Right atrium auricular region (tissue), 2 donors: ENCODE data around the gene SPOCK1. TPM values are rescaled to one million over a fixed set of nuclear protein-coding genes. Genes with fewer than 3 reads are reported as not detected.
"Not testable (repeated sequence)": the region's sequence is repeated elsewhere in the genome, so short reads cannot be mapped to it uniquely, and the experiment has no call there.

ENCODE experiments used
- DNase-seq: peaks from one replicate; pipeline ENCODE4 v3.0.0-alpha.2; 2019; ENCODE audit warnings: low spot score
- H3K27ac ChIP-seq, 2 donors: fragments of 200-600 bp; sonication (generic); 1 replicate in 1 of 2; 2 replicates in 1 of 2; pipeline ENCODE4 v1.5.1; 2016 to 2019
- H3K27me3 ChIP-seq, 2 donors: fragments of 200-600 bp; sonication (generic); one replicate each; pipeline versions ENCODE4 v1.5.1 to v1.6.0; 2017 to 2019
- H3K36me3 ChIP-seq: fragments of 200-600 bp; sonication (generic); one replicate; pipeline ENCODE4 v1.5.1; 2016
- H3K4me1 ChIP-seq, 2 donors: fragments of 200-600 bp; sonication (generic); one replicate each; pipeline versions ENCODE4 v1.5.1 to v1.6.0; 2017 to 2019
- H3K4me3 ChIP-seq, 2 donors: fragments of 200-600 bp; sonication (generic); 1 replicate in 1 of 2; 2 replicates in 1 of 2; pipeline ENCODE4 v1.5.1; 2017 to 2019; ENCODE audit warnings: mild to moderate bottlenecking in 1 of 2, moderate library complexity in 1 of 2
- H3K9me3 ChIP-seq, 2 donors: fragments of 200-600 bp; sonication (generic); one replicate each; pipeline ENCODE4 v1.5.1; 2019
- total RNA-seq, 2 donors: library from RNA; depleted of rRNA; stranded (reverse); fragments of >200 nt; gene quantifications; one replicate each; pipeline ENCODE4 v1.1.0, GENCODE V29; 2016
- TF ChIP-seq, protein P1 (sequence below), 2 donors: fragments of 200-600 bp; sonication (generic); IDR thresholded peaks; one replicate each; pipeline ENCODE4 v1.5.1; 2019; ENCODE audit warnings: antibody characterized with exemption in 2 of 2

The SPOCK1 gene
- total RNA-seq, 2 donors from 2014 or later: 59.8 to 84.5 TPM

DNA sequence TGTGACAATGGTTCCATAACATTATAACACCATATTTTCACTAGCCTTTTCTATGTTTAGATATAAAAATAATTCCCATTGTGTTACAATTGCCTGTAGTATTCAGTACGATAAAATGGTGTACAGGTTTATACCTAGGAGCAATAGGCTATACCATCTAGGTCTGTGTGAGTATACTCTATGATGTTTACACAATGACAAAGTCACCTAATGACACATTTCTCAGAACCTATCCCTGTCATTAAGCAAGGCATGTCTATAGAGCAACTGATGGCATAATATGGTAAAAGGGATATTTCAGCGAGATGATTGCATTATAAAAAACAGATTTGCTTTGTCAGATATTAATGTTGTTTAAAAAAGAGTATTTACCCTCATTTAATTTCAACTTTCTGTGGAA is 517.2 kb downstream of the SPOCK1 start:
- peaks cover 0 to 27% of the 10 kb centered on the region in 2 donors for H3K4me1 ChIP-seq
- peaks cover 12% of the 10 kb centered on the region for H3K36me3 ChIP-seq

DNA sequence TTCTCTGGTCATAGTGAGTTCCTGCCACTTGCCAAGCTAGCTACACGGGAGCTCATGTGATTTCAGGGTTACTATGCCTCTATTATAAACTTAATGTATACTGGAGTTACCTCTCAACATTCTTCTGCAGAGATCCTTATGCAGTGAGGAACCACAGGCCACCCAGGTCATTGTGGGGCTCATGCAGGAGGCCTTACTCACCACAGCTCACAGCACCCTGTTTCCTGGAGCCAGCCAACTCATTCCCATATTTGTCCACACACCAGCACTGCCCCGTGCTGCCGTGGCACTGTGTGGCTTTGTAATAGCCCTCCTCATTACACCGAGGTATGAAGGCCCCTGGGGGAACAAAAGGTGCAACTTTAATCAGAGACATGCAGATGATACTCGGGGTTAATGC is 520.0 kb downstream of the SPOCK1 start:
- Histone ChIP-seq H3K36me3 (peaks cover 12% of the 10 kb centered on the region), H3K27ac (no peak overlapping the region), H3K4me1 (peaks cover 0 to 4% of the 10 kb centered on the region in 2 donors), H3K27me3 (no peaks in the 10 kb centered on the region), H3K4me3 (no peak overlapping the region), H3K9me3 (no peaks in the 10 kb centered on the region)
- no peak for DNase-seq
- TF ChIP-seq, protein P1, sequence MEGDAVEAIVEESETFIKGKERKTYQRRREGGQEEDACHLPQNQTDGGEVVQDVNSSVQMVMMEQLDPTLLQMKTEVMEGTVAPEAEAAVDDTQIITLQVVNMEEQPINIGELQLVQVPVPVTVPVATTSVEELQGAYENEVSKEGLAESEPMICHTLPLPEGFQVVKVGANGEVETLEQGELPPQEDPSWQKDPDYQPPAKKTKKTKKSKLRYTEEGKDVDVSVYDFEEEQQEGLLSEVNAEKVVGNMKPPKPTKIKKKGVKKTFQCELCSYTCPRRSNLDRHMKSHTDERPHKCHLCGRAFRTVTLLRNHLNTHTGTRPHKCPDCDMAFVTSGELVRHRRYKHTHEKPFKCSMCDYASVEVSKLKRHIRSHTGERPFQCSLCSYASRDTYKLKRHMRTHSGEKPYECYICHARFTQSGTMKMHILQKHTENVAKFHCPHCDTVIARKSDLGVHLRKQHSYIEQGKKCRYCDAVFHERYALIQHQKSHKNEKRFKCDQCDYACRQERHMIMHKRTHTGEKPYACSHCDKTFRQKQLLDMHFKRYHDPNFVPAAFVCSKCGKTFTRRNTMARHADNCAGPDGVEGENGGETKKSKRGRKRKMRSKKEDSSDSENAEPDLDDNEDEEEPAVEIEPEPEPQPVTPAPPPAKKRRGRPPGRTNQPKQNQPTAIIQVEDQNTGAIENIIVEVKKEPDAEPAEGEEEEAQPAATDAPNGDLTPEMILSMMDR (IDR thresholded peaks at IDR 0.05): no peak

More for the DNA sequence above, 517.2 kb downstream of the SPOCK1 start:
- Histone ChIP-seq H3K9me3 (no peaks in the 10 kb centered on the region), H3K27ac (no peak overlapping the region), H3K4me3 (no peak overlapping the region), H3K27me3 (no peaks in the 10 kb centered on the region)
- TF ChIP-seq, protein P1 (IDR thresholded peaks at IDR 0.05): no peak
- no peak for DNase-seq

- H3K27me3 ChIP-seq: no peaks in the 10 kb centered on the region
- H3K27ac ChIP-seq: no peak overlapping the region
- no peak overlapping the region for H3K4me3 ChIP-seq
- peaks cover 0 to 11% of the 10 kb centered on the region in 2 donors for H3K9me3 ChIP-seq
- H3K36me3 ChIP-seq: no peaks in the 10 kb centered on the region
- DNase-seq: no peak
- H3K4me1 ChIP-seq: no peaks in the 10 kb centered on the region
- TF ChIP-seq, protein P1 (IDR thresholded peaks at IDR 0.05): no peak
These were observed 535.6 kb downstream of the SPOCK1 start for GRCh38 chr5:136963504-136963903.

DNA sequence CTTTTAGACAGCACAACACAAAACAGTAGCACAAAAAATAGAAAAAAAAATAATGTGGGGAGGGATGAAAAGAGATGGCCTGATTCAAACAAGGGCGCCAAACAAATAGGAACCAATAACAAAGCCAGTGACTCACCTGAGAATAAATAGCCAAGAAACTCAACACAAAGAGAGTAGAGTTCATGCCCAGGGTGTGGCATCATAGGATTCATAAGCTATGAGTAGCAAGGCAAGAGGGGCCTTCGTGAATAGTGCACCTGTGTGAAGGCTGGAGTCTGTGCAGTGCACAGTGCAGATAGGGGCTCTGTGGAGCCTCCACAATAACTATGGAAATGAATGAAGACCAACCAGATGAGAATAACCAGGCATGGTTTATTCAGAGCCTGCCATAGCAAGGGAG is 541.7 kb downstream of the SPOCK1 start:
- H3K4me3 ChIP-seq: no peak overlapping the region
- H3K27ac ChIP-seq: no peak overlapping the region
- no peaks in the 10 kb centered on the region for H3K36me3 ChIP-seq
- TF ChIP-seq, protein P1 (IDR thresholded peaks at IDR 0.05): no peak
- no peaks in the 10 kb centered on the region for H3K27me3 ChIP-seq
- peaks cover 0 to 11% of the 10 kb centered on the region in 2 donors for H3K9me3 ChIP-seq
- no peaks in the 10 kb centered on the region for H3K4me1 ChIP-seq
- no peak for DNase-seq

GRCh38 chr5:136954142-136954541 is 545.0 kb downstream of the SPOCK1 start:
- H3K27ac ChIP-seq, H3K9me3 ChIP-seq, H3K36me3 ChIP-seq, H3K27me3 ChIP-seq, H3K4me1 ChIP-seq, DNase-seq, H3K4me3 ChIP-seq: not testable (repeated sequence)

- not testable (repeated sequence) for DNase-seq, H3K4me1 ChIP-seq, H3K27ac ChIP-seq, H3K4me3 ChIP-seq, H3K36me3 ChIP-seq, H3K9me3 ChIP-seq, H3K27me3 ChIP-seq
These were observed 545.6 kb downstream of the SPOCK1 start for GRCh38 chr5:136953346-136954069.

- H3K9me3 ChIP-seq: no peaks in the 10 kb centered on the region
- no peak for DNase-seq
- H3K27ac ChIP-seq: no peak overlapping the region
- no peaks in the 10 kb centered on the region for H3K4me1 ChIP-seq
- no peaks in the 10 kb centered on the region for H3K27me3 ChIP-seq
- no peak overlapping the region for H3K4me3 ChIP-seq
- H3K36me3 ChIP-seq: no peaks in the 10 kb centered on the region
- TF ChIP-seq, protein P1 (IDR thresholded peaks at IDR 0.05): no peak
These were observed 571.6 kb downstream of the SPOCK1 start for GRCh38 chr5:136927571-136927970.
